Measurements from ENCODE around the gene C2.

The C2 gene

GRCh38 chr6:31911826-31912585, 15.5 kb upstream of the C2 start:
- H3K27me3 ChIP-seq = peaks cover 0 to 2% of the 10 kb centered on the region in 2 donors
- peaks cover 0 to 13% (median 5%) of the 10 kb centered on the region in 4 donors for H3K4me1 ChIP-seq
- H3K4me3 ChIP-seq = no peak overlapping the region
- H3K9me3 ChIP-seq = no peaks in the 10 kb centered on the region
- no peak for DNase-seq
- no peaks in the 10 kb centered on the region for H3K36me3 ChIP-seq
- no peak overlapping the region for H3K27ac ChIP-seq
- intact Hi-C loops (cut with DNase I; ENCODE audit: low total_unique reads) = no loop called here
- no peak for TF ChIP-seq CTCF (IDR thresholded peaks at IDR 0.05)

GRCh38 chr6:31915351-31915750, 12.2 kb upstream of the C2 start:
- DNase-seq = no peak
- H3K36me3 ChIP-seq = no peaks in the 10 kb centered on the region
- intact Hi-C loops (cut with DNase I; ENCODE audit: low total_unique reads) = no loop called here
- H3K4me3 ChIP-seq = no peak overlapping the region
- H3K27me3 ChIP-seq = peaks cover 0 to 2% of the 10 kb centered on the region in 2 donors
- no peak overlapping the region for H3K27ac ChIP-seq
- H3K9me3 ChIP-seq = no peaks in the 10 kb centered on the region
- TF ChIP-seq CTCF (IDR thresholded peaks at IDR 0.05) = no peak
- peaks cover 0 to 13% (median 5%) of the 10 kb centered on the region in 4 donors for H3K4me1 ChIP-seq

- intact Hi-C loops (cut with DNase I; ENCODE audit: low total_unique reads) = no loop called here
- Histone ChIP-seq H3K36me3 (no peaks in the 10 kb centered on the region), H3K27ac (no peak overlapping the region), H3K4me3 (no peak overlapping the region), H3K27me3 (peaks cover 0 to 2% of the 10 kb centered on the region in 2 donors), H3K9me3 (no peaks in the 10 kb centered on the region), H3K4me1 (peaks cover 0 to 10% (median 5%) of the 10 kb centered on the region in 4 donors)
- TF ChIP-seq CTCF (IDR thresholded peaks at IDR 0.05) = no peak
- DNase-seq = no peak
These were observed 11.8 kb upstream of the C2 start for GRCh38 chr6:31915756-31916155.

- no peak for DNase-seq
These were observed 9.3 kb upstream of the C2 start for GRCh38 chr6:31918069-31918720.

GRCh38 chr6:31919624-31920303, 7.8 kb upstream of the C2 start:
- no peak for DNase-seq
- intact Hi-C loops (cut with DNase I; ENCODE audit: low total_unique reads) = no loop called here
- no peak overlapping the region for H3K27ac ChIP-seq
- no peak overlapping the region for H3K4me3 ChIP-seq
- H3K4me1 ChIP-seq = no peaks in the 10 kb centered on the region
- H3K9me3 ChIP-seq = no peaks in the 10 kb centered on the region
- peaks cover 0 to 2% of the 10 kb centered on the region in 2 donors for H3K27me3 ChIP-seq
- TF ChIP-seq CTCF (IDR thresholded peaks at IDR 0.05) = no peak
- H3K36me3 ChIP-seq = no peaks in the 10 kb centered on the region

More at GRCh38 chr6:31918069-31918720, 9.3 kb upstream of the C2 start:
- no peaks in the 10 kb centered on the region for H3K36me3 ChIP-seq
- H3K4me3 ChIP-seq = no peak overlapping the region
- H3K9me3 ChIP-seq = no peaks in the 10 kb centered on the region
- TF ChIP-seq CTCF (IDR thresholded peaks at IDR 0.05) = no peak
- H3K27ac ChIP-seq = no peak overlapping the region
- intact Hi-C loops (cut with DNase I; ENCODE audit: low total_unique reads) = no loop called here
- peaks cover 0 to 2% of the 10 kb centered on the region in 2 donors for H3K27me3 ChIP-seq
- H3K4me1 ChIP-seq = no peaks in the 10 kb centered on the region
